GM12873 (cell line): Measurements from ENCODE around the gene SLC50A1.

Source experiments
- TF ChIP-seq, protein P1 (sequence below): IDR thresholded peaks from 2 replicates; pipeline ENCODE4 v1.5.1; 2012; ENCODE audit warnings: low read depth, mild to moderate bottlenecking, moderate library complexity, low read length, control low read depth; ENCODE audit not compliant: insufficient read depth; ENCODE audit errors: missing control alignments

SLC50A1 gene

DNA sequence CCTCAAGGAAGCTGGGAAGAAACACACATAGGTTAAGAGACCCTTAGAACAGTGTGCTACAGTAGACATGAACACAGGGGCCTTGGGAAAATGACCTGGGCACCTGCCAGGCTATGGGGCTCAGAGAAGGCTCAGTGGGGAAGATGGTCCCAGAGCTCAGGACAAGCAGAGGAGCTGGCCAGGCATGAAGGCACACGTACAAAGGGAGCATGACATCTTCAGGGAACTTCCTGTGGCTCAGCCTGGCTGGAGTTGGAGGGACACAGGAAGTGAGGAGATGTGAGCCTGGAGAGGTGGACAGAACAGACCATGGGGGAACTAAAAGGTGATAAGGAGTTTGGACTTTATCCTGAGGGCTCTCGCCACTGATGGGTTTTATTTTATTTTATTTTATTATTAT is 3.8 kb upstream of the SLC50A1 start:
- TF ChIP-seq, protein P1, sequence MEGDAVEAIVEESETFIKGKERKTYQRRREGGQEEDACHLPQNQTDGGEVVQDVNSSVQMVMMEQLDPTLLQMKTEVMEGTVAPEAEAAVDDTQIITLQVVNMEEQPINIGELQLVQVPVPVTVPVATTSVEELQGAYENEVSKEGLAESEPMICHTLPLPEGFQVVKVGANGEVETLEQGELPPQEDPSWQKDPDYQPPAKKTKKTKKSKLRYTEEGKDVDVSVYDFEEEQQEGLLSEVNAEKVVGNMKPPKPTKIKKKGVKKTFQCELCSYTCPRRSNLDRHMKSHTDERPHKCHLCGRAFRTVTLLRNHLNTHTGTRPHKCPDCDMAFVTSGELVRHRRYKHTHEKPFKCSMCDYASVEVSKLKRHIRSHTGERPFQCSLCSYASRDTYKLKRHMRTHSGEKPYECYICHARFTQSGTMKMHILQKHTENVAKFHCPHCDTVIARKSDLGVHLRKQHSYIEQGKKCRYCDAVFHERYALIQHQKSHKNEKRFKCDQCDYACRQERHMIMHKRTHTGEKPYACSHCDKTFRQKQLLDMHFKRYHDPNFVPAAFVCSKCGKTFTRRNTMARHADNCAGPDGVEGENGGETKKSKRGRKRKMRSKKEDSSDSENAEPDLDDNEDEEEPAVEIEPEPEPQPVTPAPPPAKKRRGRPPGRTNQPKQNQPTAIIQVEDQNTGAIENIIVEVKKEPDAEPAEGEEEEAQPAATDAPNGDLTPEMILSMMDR, result no peak

DNA sequence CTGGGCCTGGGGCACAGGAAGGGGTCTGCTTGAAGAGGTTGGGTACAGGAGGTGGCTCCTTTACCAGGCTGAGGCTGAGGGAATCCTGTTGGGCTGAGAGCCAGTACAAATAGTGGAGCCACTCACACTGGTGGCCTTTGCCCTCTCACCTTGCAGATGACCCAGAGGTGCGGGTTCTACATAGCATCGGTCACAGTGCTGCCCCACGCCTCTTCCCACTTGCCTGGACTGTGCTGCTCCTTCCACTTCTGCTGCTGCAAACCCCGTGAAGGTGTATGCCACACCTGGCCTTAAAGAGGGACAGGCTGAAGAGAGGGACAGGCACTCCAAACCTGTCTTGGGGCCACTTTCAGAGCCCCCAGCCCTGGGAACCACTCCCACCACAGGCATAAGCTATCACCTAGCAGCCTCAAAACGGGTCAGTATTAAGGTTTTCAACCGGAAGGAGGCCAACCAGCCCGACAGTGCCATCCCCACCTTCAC is 1.8 kb upstream of the SLC50A1 start:
- TF ChIP-seq, protein P1, result no peak

GRCh38 chr1:155134322-155134721 is 1.3 kb upstream of the SLC50A1 start:
- TF ChIP-seq, protein P1, result no peak

DNA sequence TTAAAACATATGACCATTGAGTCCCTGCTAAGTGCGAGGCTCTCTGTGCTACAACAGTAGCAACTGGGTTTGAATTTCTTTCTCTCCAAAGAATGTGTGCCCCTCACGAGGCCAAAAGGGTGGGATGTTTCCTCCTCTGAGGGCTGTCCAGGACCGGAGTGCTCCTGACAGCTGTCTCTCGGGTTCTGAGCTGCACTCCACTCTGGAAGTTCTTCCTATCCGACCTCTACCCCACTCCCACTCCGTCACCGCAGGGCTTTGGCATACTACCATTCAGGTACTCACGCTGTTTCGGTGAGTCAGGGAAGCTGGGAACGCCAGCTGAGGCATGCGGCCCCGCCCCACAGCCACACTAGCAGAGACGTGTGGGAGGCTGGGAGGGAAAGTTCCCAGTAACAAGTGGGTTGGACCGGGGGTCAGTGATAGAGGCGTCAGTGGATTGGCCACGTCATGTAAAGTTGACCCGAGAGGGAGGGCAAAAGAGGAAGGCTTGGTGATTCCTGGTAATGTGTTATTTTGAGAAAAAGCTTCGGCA is 705 bp upstream of the SLC50A1 start:
- TF ChIP-seq, protein P1, result no peak

DNA sequence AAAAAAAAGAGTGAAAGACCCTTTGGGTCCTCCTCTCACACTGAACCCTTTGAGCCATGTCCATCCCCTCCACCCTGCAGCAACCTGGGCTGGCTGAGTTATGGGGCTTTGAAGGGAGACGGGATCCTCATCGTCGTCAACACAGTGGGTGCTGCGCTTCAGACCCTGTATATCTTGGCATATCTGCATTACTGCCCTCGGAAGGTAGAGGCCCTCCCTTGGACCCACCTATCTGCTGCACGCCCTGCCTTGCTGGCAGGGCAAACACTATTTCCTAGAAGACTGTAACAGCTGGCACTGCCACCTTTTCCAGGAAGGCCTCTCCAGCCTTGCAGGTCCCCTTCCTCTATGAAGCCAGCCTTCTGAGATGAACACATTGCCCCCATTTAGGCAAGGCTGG is 1.1 kb downstream of the SLC50A1 start:
- TF ChIP-seq, protein P1, result no peak

GRCh38 chr1:155137154-155137949 is 1.7 kb downstream of the SLC50A1 start:
- TF ChIP-seq, protein P1, result no peak

GRCh38 chr1:155139895-155140629 is 4.4 kb downstream of the SLC50A1 start, which contains the start of gene DPM3:
DPM3 (minus strand) TSS chr1:155140531; CDS start chr1:155140240, 291 bp downstream.
- TF ChIP-seq, protein P1, result no peak
